Activated naive CD8-positive, alpha-beta T cell treated with anti-CD3 and anti-CD28 coated beads, Interleukin-2, amount 50 U/mL, for 24 hours (primary cell): Measurements from ENCODE around the gene SALL2.
"Not testable (repeated sequence)": the region's sequence is repeated elsewhere in the genome, so short reads cannot be mapped to it uniquely, and the experiment has no call there.

ENCODE experiments used
- ATAC-seq: fragments of 150-1000 bp; cut with Tn5 transposase; one replicate; pipeline ENCODE4 v1.10.0; 2021
- DNase-seq: peaks from one replicate; pipeline ENCODE4 v3.0.0; 2021
- H3K27ac Mint-ChIP-seq: one replicate; pipeline ENCODE4 v1.8.0; 2021; ENCODE audit warnings: mild to moderate bottlenecking, mixed read lengths
- H3K27me3 Mint-ChIP-seq: one replicate; pipeline ENCODE4 v1.8.0; 2021; ENCODE audit warnings: mixed read lengths
- H3K36me3 Mint-ChIP-seq: one replicate; pipeline ENCODE4 v1.8.0; 2021; ENCODE audit warnings: low read depth, mixed read lengths
- H3K4me1 Mint-ChIP-seq: one replicate; pipeline ENCODE4 v1.8.0; 2021; ENCODE audit warnings: mixed read lengths
- H3K4me3 Mint-ChIP-seq: one replicate; pipeline ENCODE4 v1.8.0; 2021; ENCODE audit warnings: mild to moderate bottlenecking, moderate library complexity, mixed read lengths
- H3K9me3 Mint-ChIP-seq: one replicate; pipeline ENCODE4 v1.8.0; 2021; ENCODE audit warnings: mixed read lengths

The SALL2 gene

GRCh38 chr14:21525962-21526671, at the start of gene SALL2:
Gene SALL2, minus strand, starts transcription at chr14:21526346. Its CDS starts 219 bp downstream, at chr14:21526127.
- peak within 1 kb of the TSS; percentile 78 for H3K27ac Mint-ChIP-seq
- peak; percentile 76 for DNase-seq

GRCh38 chr14:21575661-21576060, 49.5 kb upstream of the SALL2 start:
- Mint-ChIP-seq H3K27ac (no peak overlapping the region), H3K4me1 (no peaks in the 10 kb centered on the region), H3K36me3 (no peaks in the 10 kb centered on the region), H3K9me3 (peaks cover 6% of the 10 kb centered on the region), H3K4me3 (no peak overlapping the region), H3K27me3 (peaks cover 12% of the 10 kb centered on the region)
- ATAC-seq (no peak), DNase-seq (no peak)

More at GRCh38 chr14:21525962-21526671, at the start of gene SALL2:
- Mint-ChIP-seq H3K27me3 (peaks cover 2% of the 10 kb centered on the region), H3K4me1 (peaks cover 16% of the 10 kb centered on the region), H3K36me3 (no peaks in the 10 kb centered on the region), H3K9me3 (no peaks in the 10 kb centered on the region), H3K4me3 (peak within 1 kb of the TSS; percentile 69)
- peak; percentile 77 for ATAC-seq

GRCh38 chr14:21572604-21573003, 46.5 kb upstream of the SALL2 start:
- no peak for DNase-seq
- H3K36me3 Mint-ChIP-seq, result no peaks in the 10 kb centered on the region
- no peaks in the 10 kb centered on the region for H3K4me1 Mint-ChIP-seq
- H3K27ac Mint-ChIP-seq, result no peak overlapping the region
- H3K9me3 Mint-ChIP-seq, result peaks cover 6% of the 10 kb centered on the region
- no peak overlapping the region for H3K4me3 Mint-ChIP-seq
- no peak for ATAC-seq
- peaks cover 20% of the 10 kb centered on the region for H3K27me3 Mint-ChIP-seq

GRCh38 chr14:21558703-21559170, 32.6 kb upstream of the SALL2 start:
- ATAC-seq (no peak), DNase-seq (no peak)
- H3K27ac Mint-ChIP-seq, result no peak overlapping the region
- no peaks in the 10 kb centered on the region for H3K36me3 Mint-ChIP-seq
- no peak overlapping the region for H3K4me3 Mint-ChIP-seq
- H3K4me1 Mint-ChIP-seq, result peaks cover 6% of the 10 kb centered on the region
- H3K9me3 Mint-ChIP-seq, result no peaks in the 10 kb centered on the region
- no peaks in the 10 kb centered on the region for H3K27me3 Mint-ChIP-seq

GRCh38 chr14:21557084-21557901, 31.1 kb upstream of the SALL2 start:
- ATAC-seq (peak; percentile 46), DNase-seq (peak; percentile 73)
- H3K36me3 Mint-ChIP-seq, result no peaks in the 10 kb centered on the region
- no peak overlapping the region for H3K27ac Mint-ChIP-seq
- H3K4me1 Mint-ChIP-seq, result peaks cover 6% of the 10 kb centered on the region
- no peaks in the 10 kb centered on the region for H3K9me3 Mint-ChIP-seq
- no peaks in the 10 kb centered on the region for H3K27me3 Mint-ChIP-seq
- peak overlapping the region; percentile 45 for H3K4me3 Mint-ChIP-seq

GRCh38 chr14:21556378-21557083, 30.4 kb upstream of the SALL2 start:
- Mint-ChIP-seq H3K27ac (no peak overlapping the region), H3K4me1 (peaks cover 6% of the 10 kb centered on the region), H3K36me3 (no peaks in the 10 kb centered on the region), H3K27me3 (no peaks in the 10 kb centered on the region), H3K4me3 (no peak overlapping the region), H3K9me3 (no peaks in the 10 kb centered on the region)
- DNase-seq (no peak), ATAC-seq (no peak)

GRCh38 chr14:21553266-21553665, 27.1 kb upstream of the SALL2 start:
- no peaks in the 10 kb centered on the region for H3K36me3 Mint-ChIP-seq
- H3K4me3 Mint-ChIP-seq, result no peak overlapping the region
- peaks cover 2% of the 10 kb centered on the region for H3K27me3 Mint-ChIP-seq
- no peak overlapping the region for H3K27ac Mint-ChIP-seq
- H3K9me3 Mint-ChIP-seq, result no peaks in the 10 kb centered on the region
- DNase-seq (no peak), ATAC-seq (no peak)
- H3K4me1 Mint-ChIP-seq, result peaks cover 6% of the 10 kb centered on the region

- H3K4me3 Mint-ChIP-seq, DNase-seq, H3K4me1 Mint-ChIP-seq, H3K9me3 Mint-ChIP-seq, ATAC-seq, H3K27me3 Mint-ChIP-seq, H3K36me3 Mint-ChIP-seq, H3K27ac Mint-ChIP-seq: not testable (repeated sequence)
These were observed 18.4 kb upstream of the SALL2 start for GRCh38 chr14:21544588-21544987.

- Mint-ChIP-seq H3K27ac (no peak overlapping the region), H3K4me3 (no peak overlapping the region), H3K9me3 (no peaks in the 10 kb centered on the region), H3K27me3 (peaks cover 10% of the 10 kb centered on the region), H3K36me3 (no peaks in the 10 kb centered on the region), H3K4me1 (no peaks in the 10 kb centered on the region)
- DNase-seq (no peak), ATAC-seq (no peak)
These were observed 17.8 kb upstream of the SALL2 start for GRCh38 chr14:21543963-21544362.

- ATAC-seq (no peak), DNase-seq (no peak)
- H3K4me3 Mint-ChIP-seq, result no peak overlapping the region
- no peak overlapping the region for H3K27ac Mint-ChIP-seq
- H3K27me3 Mint-ChIP-seq, result peaks cover 13% of the 10 kb centered on the region
- H3K36me3 Mint-ChIP-seq, result no peaks in the 10 kb centered on the region
- no peaks in the 10 kb centered on the region for H3K9me3 Mint-ChIP-seq
- H3K4me1 Mint-ChIP-seq, result no peaks in the 10 kb centered on the region
These were observed 17.4 kb upstream of the SALL2 start for GRCh38 chr14:21543521-21543960.

GRCh38 chr14:21541413-21542074, 15.4 kb upstream of the SALL2 start:
- Mint-ChIP-seq H3K4me1 (peaks cover 6% of the 10 kb centered on the region), H3K4me3 (no peak overlapping the region), H3K27me3 (peaks cover 28% of the 10 kb centered on the region), H3K9me3 (no peaks in the 10 kb centered on the region), H3K36me3 (no peaks in the 10 kb centered on the region), H3K27ac (no peak overlapping the region)
- ATAC-seq (no peak), DNase-seq (no peak)

- H3K27me3 Mint-ChIP-seq, result peaks cover 48% of the 10 kb centered on the region
- no peaks in the 10 kb centered on the region for H3K9me3 Mint-ChIP-seq
- no peak overlapping the region for H3K4me3 Mint-ChIP-seq
- ATAC-seq (no peak), DNase-seq (no peak)
- no peak overlapping the region for H3K27ac Mint-ChIP-seq
- H3K4me1 Mint-ChIP-seq, result peaks cover 8% of the 10 kb centered on the region
- no peaks in the 10 kb centered on the region for H3K36me3 Mint-ChIP-seq
These were observed 13.2 kb upstream of the SALL2 start for GRCh38 chr14:21539189-21539940.

- H3K4me3 Mint-ChIP-seq, result no peak overlapping the region
- ATAC-seq, result no peak
- H3K27me3 Mint-ChIP-seq, result peaks cover 55% of the 10 kb centered on the region
These were observed 10.9 kb upstream of the SALL2 start for GRCh38 chr14:21537090-21537424.

More at GRCh38 chr14:21537090-21537424, 10.9 kb upstream of the SALL2 start:
- H3K9me3 Mint-ChIP-seq, result no peaks in the 10 kb centered on the region
- H3K4me1 Mint-ChIP-seq, result peaks cover 8% of the 10 kb centered on the region
- no peaks in the 10 kb centered on the region for H3K36me3 Mint-ChIP-seq
- DNase-seq, result no peak
- H3K27ac Mint-ChIP-seq, result no peak overlapping the region
